ENCODE results near the gene FZD2. TPM values are rescaled to one million over a fixed set of nuclear protein-coding genes. Genes with fewer than 3 reads are reported as not detected.

Gene FZD2
- total and polyA plus RNA-seq, 9 of the 15 experiments (the other 6 are each of a cell fraction or from before 2014, with no cell fraction given): 0.03 to 4.5 (median 1.1) TPM; not detected in 1

GRCh38 chr17:44522883-44523671 is 34.2 kb upstream of the FZD2 start (continued):
- TF ChIP-seq MGA (IDR thresholded peaks at IDR 0.05): no peak
- TF ChIP-seq PHB (CRISPR knock-in tag; IDR thresholded peaks at IDR 0.05): no peak
- TF ChIP-seq SAFB2 (IDR thresholded peaks at IDR 0.05; ENCODE audit: borderline replicate concordance, low read depth, low read length, severe bottlenecking): no peak
- no peak for TF ChIP-seq CHCHD3 (CRISPR knock-in tag; IDR thresholded peaks at IDR 0.05)
- TF ChIP-seq JUN (IDR thresholded peaks at IDR 0.05; ENCODE audit: borderline replicate concordance, low read depth, low read length): no peak
- TF ChIP-seq JUN (CRISPR knock-in tag; IDR thresholded peaks at IDR 0.05; ENCODE audit: borderline replicate concordance): no peak
- peak in 1 of 3 experiments; percentile 26 for TF ChIP-seq YY1 (IDR thresholded peaks at IDR 0.05; ENCODE audit: borderline replicate concordance in 1 of 3, control insufficient read depth in 1 of 3, extremely low read depth in 1 of 3, insufficient read depth in 3 of 3, insufficient read length in 1 of 3, insufficient replicate concordance in 2 of 3, low read depth in 1 of 3, low read length in 2 of 3)
- TF ChIP-seq JUND (IDR thresholded peaks at IDR 0.05; ENCODE audit: borderline replicate concordance, low read depth, low read length): no peak
- peak; percentile 20; the same call in 1 of the 3 replicates for TF ChIP-seq JUND (tag; IDR thresholded peaks at IDR 0.05; ENCODE audit: borderline replicate concordance, low read depth, low read length)
- TF ChIP-seq NFE2 (IDR thresholded peaks at IDR 0.05; ENCODE audit: low read depth): no peak
- TF ChIP-seq SMARCA5 (IDR thresholded peaks at IDR 0.05): no peak
- no peak for TF ChIP-seq ETS2 (tag; IDR thresholded peaks at IDR 0.05; ENCODE audit: borderline replicate concordance, poor library complexity, severe bottlenecking)
- TF ChIP-seq GATA2 (CRISPR knock-in tag; IDR thresholded peaks at IDR 0.05): no peak
- TF ChIP-seq MAZ (CRISPR knock-in tag; conservative IDR thresholded peaks at IDR 0.05 in 1 of 2, IDR thresholded peaks at IDR 0.05 in 1 of 2): peak in 1 of 2 experiments; percentile 61; a peak in 1 of 4 replicates
- no peak for TF ChIP-seq MEF2D (tag; conservative IDR thresholded peaks at IDR 0.05; ENCODE audit: low read depth)
- TF ChIP-seq COPS2 (conservative IDR thresholded peaks at IDR 0.05): no peak

Data from K562 (cell line).